HepG2 (cell line): ENCODE results near the gene LHB. TPM values are rescaled to one million over a fixed set of nuclear protein-coding genes. Genes with fewer than 3 reads are reported as not detected.

Experiments used
- HNRNPH1 ChIP-seq: fragments of 200-400 bp; formaldehyde crosslinking; optimal IDR thresholded peaks from 2 replicates; pipeline ENCODE3; 2017; ENCODE audit warnings: mild to moderate bottlenecking, low read depth, low read length
- KLF15 ChIP-seq: sonication (generic); formaldehyde crosslinking; IDR thresholded peaks from 2 replicates; pipeline ENCODE4 v1.8.1; 2023; ENCODE audit warnings: borderline replicate concordance, mild to moderate bottlenecking, inconsistent platforms, missing genetic modification reagents, mixed read lengths
- SIX4 ChIP-seq: sonication (generic); formaldehyde crosslinking; IDR thresholded peaks from 2 replicates; pipeline ENCODE4 v1.4.0; 2020; ENCODE audit warnings: missing genetic modification reagents
- SMARCE1 ChIP-seq: fragments of 450-650 bp; IDR thresholded peaks from 2 replicates; pipeline ENCODE4 v1.6.1; 2017; ENCODE audit warnings: borderline replicate concordance
- SP5 ChIP-seq: IDR thresholded peaks from 2 replicates; pipeline ENCODE4 v1.6.1; 2016; ENCODE audit warnings: low read depth, borderline replicate concordance
- TARDBP ChIP-seq: sonication (generic); formaldehyde crosslinking; IDR thresholded peaks from 2 replicates; pipeline ENCODE4 v1.8.0; 2022; ENCODE audit warnings: mild to moderate bottlenecking, missing genetic modification reagents
- TBL1XR1 ChIP-seq: fragments of 150-350 bp; IDR thresholded peaks from 2 replicates; pipeline ENCODE4 v1.6.1; 2014; ENCODE audit warnings: borderline replicate concordance, low read length; ENCODE audit not compliant: partially characterized antibody
- ZBTB3 ChIP-seq: sonication (generic); formaldehyde crosslinking; IDR thresholded peaks from 2 replicates; pipeline ENCODE4 v1.4.0; 2020; ENCODE audit warnings: low read depth, mild to moderate bottlenecking, moderate library complexity, missing genetic modification reagents, borderline replicate concordance
- ZFP1 ChIP-seq: IDR thresholded peaks from 2 replicates; pipeline ENCODE4 v1.6.1; 2016
- ZIK1 ChIP-seq: sonication (generic); formaldehyde crosslinking; IDR thresholded peaks from 2 replicates; pipeline ENCODE4 v1.5.0; 2020; ENCODE audit warnings: mild to moderate bottlenecking, low read depth, missing genetic modification reagents, borderline replicate concordance
- ZMYM2 ChIP-seq: sonication (generic); formaldehyde crosslinking; IDR thresholded peaks from 2 replicates; pipeline ENCODE4 v1.8.0; 2022; ENCODE audit warnings: mild to moderate bottlenecking, missing genetic modification reagents
- ZNF317 ChIP-seq: sonication (generic); formaldehyde crosslinking; IDR thresholded peaks from 2 replicates; pipeline ENCODE4 v1.5.0; 2020; ENCODE audit warnings: mild to moderate bottlenecking, missing genetic modification reagents
- ZNF773 ChIP-seq: sonication (generic); formaldehyde crosslinking; IDR thresholded peaks from 2 replicates; pipeline ENCODE4 v1.4.0; 2020; ENCODE audit warnings: missing genetic modification reagents, borderline replicate concordance
- ZNF776 ChIP-seq: sonication (generic); formaldehyde crosslinking; IDR thresholded peaks from 2 replicates; pipeline ENCODE4 v1.4.0; 2020; ENCODE audit warnings: mild to moderate bottlenecking, missing genetic modification reagents
- ZSCAN25 ChIP-seq: sonication (generic); formaldehyde crosslinking; IDR thresholded peaks from 2 replicates; pipeline ENCODE4 v1.8.0; 2022; ENCODE audit warnings: mild to moderate bottlenecking, missing genetic modification reagents
- polyA plus RNA-seq, 8 experiments: library from polyadenylated mRNA; depleted of rRNA in 3 of 8; stranded (reverse) in 7 of 8; unstranded in 1 of 8; fragments of >200 nt; fragmentation: Illumina TruSeq in 4 of 8; extraction: Trizol in 4 of 8; gene quantifications; 2 replicates each; pipeline versions ENCODE4 v1.2.1 to v1.2.3, GENCODE V29; 2011 to 2016; ENCODE audit warnings: low read depth in 4 of 8, missing spikeins in 1 of 8, mixed read lengths in 1 of 8; ENCODE audit not compliant: insufficient read depth in 1 of 8
- total RNA-seq, 5 experiments: library from RNA; depleted of rRNA; stranded (reverse); fragments of >200 nt; fragmentation: Illumina TruSeq; extraction: Trizol; gene quantifications; 2 replicates each; pipeline ENCODE4 v1.2.3, GENCODE V29; 2016; ENCODE audit warnings: low read depth in 1 of 5
- TF ChIP-seq, protein P1 (sequence below): sonication (generic); formaldehyde crosslinking; IDR thresholded peaks from 2 replicates; pipeline ENCODE4 v1.4.0; 2020; ENCODE audit warnings: missing genetic modification reagents, borderline replicate concordance
- TF ChIP-seq, protein P2 (sequence below): sonication (generic); formaldehyde crosslinking; conservative IDR thresholded peaks from 2 replicates; pipeline ENCODE4 v1.4.0; 2020; ENCODE audit warnings: missing genetic modification reagents
- TF ChIP-seq, protein P3 (sequence below): sonication (generic); formaldehyde crosslinking; IDR thresholded peaks from 2 replicates; pipeline ENCODE4 v1.4.0; 2020; ENCODE audit warnings: missing genetic modification reagents
- TF ChIP-seq, protein P4 (sequence below): sonication (generic); formaldehyde crosslinking; IDR thresholded peaks from 2 replicates; pipeline ENCODE4 v1.4.0; 2020; ENCODE audit warnings: mild to moderate bottlenecking, missing genetic modification reagents
- TF ChIP-seq, protein P5 (sequence below): sonication (generic); formaldehyde crosslinking; IDR thresholded peaks from 2 replicates; pipeline ENCODE4 v1.8.1; 2023; ENCODE audit warnings: missing genetic modification reagents, inconsistent platforms, borderline replicate concordance

The LHB gene
- total and polyA plus RNA-seq, 2 of the 13 experiments (the other 11 are each of a cell fraction or from before 2014, with no cell fraction given) = not detected

DNA sequence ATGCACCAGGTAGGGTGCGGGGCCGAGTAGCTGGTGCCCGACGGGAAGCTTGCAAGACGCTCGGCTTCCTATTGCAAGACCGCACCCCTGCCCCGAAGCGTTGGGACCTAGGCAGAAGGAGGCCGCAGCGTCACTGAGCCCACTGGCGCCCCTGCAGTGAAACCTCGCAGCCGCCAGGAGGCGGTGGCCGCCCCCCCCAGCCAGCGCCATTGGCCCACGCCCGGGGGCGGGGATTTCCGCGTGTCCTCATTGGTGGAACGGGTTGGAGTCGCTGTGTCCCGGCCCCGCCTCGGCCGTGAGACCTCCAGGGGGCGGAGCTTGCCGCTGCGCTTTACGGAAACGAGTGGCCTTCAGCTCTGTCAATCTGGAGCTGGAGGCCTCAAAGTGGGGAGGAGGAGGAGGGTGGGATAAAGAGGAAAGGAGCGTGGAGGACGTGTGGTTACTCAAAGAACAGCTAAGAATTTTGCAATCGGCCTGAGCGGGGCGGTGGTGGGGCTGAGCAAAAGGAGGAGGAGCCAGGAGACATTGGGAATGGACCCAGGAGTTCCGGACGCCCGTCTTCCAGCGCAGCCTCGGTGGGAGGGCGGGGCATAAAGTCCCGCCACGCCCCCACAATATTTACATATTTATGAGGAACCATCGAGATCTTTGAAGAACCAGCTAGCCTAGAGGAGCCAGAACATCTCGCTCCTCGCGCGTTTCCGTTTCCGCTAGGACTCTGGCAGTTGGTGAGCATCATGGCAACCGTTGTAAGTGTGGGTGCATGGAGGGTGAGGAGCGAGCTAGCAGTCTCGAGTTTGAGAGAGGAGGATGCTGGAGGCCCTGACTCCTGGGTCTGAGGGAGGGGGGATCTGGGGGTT lies 23.5 kb downstream of the LHB start, which contains the start of the genes GYS1 and RUVBL2 (continued):
- TF ChIP-seq, protein P1, sequence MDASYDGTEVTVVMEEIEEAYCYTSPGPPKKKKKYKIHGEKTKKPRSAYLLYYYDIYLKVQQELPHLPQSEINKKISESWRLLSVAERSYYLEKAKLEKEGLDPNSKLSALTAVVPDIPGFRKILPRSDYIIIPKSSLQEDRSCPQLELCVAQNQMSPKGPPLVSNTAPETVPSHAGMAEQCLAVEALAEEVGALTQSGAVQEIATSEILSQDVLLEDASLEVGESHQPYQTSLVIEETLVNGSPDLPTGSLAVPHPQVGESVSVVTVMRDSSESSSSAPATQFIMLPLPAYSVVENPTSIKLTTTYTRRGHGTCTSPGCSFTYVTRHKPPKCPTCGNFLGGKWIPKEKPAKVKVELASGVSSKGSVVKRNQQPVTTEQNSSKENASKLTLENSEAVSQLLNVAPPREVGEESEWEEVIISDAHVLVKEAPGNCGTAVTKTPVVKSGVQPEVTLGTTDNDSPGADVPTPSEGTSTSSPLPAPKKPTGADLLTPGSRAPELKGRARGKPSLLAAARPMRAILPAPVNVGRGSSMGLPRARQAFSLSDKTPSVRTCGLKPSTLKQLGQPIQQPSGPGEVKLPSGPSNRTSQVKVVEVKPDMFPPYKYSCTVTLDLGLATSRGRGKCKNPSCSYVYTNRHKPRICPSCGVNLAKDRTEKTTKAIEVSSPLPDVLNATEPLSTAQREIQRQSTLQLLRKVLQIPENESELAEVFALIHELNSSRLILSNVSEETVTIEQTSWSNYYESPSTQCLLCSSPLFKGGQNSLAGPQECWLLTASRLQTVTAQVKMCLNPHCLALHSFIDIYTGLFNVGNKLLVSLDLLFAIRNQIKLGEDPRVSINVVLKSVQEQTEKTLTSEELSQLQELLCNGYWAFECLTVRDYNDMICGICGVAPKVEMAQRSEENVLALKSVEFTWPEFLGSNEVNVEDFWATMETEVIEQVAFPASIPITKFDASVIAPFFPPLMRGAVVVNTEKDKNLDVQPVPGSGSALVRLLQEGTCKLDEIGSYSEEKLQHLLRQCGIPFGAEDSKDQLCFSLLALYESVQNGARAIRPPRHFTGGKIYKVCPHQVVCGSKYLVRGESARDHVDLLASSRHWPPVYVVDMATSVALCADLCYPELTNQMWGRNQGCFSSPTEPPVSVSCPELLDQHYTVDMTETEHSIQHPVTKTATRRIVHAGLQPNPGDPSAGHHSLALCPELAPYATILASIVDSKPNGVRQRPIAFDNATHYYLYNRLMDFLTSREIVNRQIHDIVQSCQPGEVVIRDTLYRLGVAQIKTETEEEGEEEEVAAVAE (CRISPR knock-in tag) = no peak; the same call in 1 of the 2 replicates
- TF ChIP-seq, protein P2, sequence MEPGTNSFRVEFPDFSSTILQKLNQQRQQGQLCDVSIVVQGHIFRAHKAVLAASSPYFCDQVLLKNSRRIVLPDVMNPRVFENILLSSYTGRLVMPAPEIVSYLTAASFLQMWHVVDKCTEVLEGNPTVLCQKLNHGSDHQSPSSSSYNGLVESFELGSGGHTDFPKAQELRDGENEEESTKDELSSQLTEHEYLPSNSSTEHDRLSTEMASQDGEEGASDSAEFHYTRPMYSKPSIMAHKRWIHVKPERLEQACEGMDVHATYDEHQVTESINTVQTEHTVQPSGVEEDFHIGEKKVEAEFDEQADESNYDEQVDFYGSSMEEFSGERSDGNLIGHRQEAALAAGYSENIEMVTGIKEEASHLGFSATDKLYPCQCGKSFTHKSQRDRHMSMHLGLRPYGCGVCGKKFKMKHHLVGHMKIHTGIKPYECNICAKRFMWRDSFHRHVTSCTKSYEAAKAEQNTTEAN (CRISPR knock-in tag) = no peak
- TF ChIP-seq KLF15 = peak; percentile 96; the same call in 1 of the 2 replicates
- TF ChIP-seq ZNF317 (CRISPR knock-in tag) = no peak
- peak; percentile 11; the same call in 1 of the 2 replicates for TF ChIP-seq SIX4 (CRISPR knock-in tag)
- TF ChIP-seq ZSCAN25 (CRISPR knock-in tag) = peak; percentile 54; the same call in 1 of the 2 replicates
- no peak for TF ChIP-seq ZNF773 (CRISPR knock-in tag)
- TF ChIP-seq ZMYM2 = no peak
- TF ChIP-seq TBL1XR1 = no peak
- no peak for TF ChIP-seq HNRNPH1
- TF ChIP-seq TARDBP (CRISPR knock-in tag) = no peak; the same call in 1 of the 2 replicates
- TF ChIP-seq ZBTB3 (CRISPR knock-in tag) = no peak
- TF ChIP-seq SP5 (CRISPR knock-in tag) = peak; percentile 66; the same call in 1 of the 2 replicates
- TF ChIP-seq ZFP1 (CRISPR knock-in tag) = 0 out of 2 replicates have a peak, but pooled peaks have one; percentile 47
- TF ChIP-seq, protein P3, sequence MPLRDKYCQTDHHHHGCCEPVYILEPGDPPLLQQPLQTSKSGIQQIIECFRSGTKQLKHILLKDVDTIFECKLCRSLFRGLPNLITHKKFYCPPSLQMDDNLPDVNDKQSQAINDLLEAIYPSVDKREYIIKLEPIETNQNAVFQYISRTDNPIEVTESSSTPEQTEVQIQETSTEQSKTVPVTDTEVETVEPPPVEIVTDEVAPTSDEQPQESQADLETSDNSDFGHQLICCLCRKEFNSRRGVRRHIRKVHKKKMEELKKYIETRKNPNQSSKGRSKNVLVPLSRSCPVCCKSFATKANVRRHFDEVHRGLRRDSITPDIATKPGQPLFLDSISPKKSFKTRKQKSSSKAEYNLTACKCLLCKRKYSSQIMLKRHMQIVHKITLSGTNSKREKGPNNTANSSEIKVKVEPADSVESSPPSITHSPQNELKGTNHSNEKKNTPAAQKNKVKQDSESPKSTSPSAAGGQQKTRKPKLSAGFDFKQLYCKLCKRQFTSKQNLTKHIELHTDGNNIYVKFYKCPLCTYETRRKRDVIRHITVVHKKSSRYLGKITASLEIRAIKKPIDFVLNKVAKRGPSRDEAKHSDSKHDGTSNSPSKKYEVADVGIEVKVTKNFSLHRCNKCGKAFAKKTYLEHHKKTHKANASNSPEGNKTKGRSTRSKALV (CRISPR knock-in tag) = no peak
- TF ChIP-seq, protein P4, sequence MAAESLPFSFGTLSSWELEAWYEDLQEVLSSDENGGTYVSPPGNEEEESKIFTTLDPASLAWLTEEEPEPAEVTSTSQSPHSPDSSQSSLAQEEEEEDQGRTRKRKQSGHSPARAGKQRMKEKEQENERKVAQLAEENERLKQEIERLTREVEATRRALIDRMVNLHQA (CRISPR knock-in tag) = no peak
- TF ChIP-seq SMARCE1 = no peak
- TF ChIP-seq, protein P5, sequence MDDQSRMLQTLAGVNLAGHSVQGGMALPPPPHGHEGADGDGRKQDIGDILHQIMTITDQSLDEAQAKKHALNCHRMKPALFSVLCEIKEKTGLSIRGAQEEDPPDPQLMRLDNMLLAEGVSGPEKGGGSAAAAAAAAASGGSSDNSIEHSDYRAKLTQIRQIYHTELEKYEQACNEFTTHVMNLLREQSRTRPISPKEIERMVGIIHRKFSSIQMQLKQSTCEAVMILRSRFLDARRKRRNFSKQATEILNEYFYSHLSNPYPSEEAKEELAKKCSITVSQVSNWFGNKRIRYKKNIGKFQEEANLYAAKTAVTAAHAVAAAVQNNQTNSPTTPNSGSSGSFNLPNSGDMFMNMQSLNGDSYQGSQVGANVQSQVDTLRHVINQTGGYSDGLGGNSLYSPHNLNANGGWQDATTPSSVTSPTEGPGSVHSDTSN = no peak
- TF ChIP-seq ZIK1 (CRISPR knock-in tag) = 0 out of 2 replicates have a peak, but pooled peaks have one; percentile 14
- no peak for TF ChIP-seq ZNF776
